HUES6 (cell line): ENCODE data around the gene KIF16B.
"Not testable (repeated sequence)": the region's sequence is repeated elsewhere in the genome, so short reads cannot be mapped to it uniquely, and the experiment has no call there.

Source experiments
- H3K27ac ChIP-seq: 2 replicates; pipeline ENCODE4 v1.7.0; 2013; ENCODE audit warnings: low read depth, mild to moderate bottlenecking, low read length, inconsistent platforms
- H3K27me3 ChIP-seq: 2 replicates; pipeline ENCODE4 v1.6.1; 2013; ENCODE audit warnings: low read length; ENCODE audit not compliant: control insufficient read depth, insufficient read depth
- H3K36me3 ChIP-seq: 2 replicates; pipeline ENCODE4 v1.6.1; 2013; ENCODE audit warnings: low read length; ENCODE audit not compliant: control insufficient read depth, insufficient read depth
- H3K4me1 ChIP-seq: 2 replicates; pipeline ENCODE4 v1.6.1; 2013; ENCODE audit warnings: low read length; ENCODE audit not compliant: control insufficient read depth, insufficient read depth
- H3K4me3 ChIP-seq: 2 replicates; pipeline ENCODE4 v1.5.1; 2013; ENCODE audit warnings: low read depth, low read length
- H3K9ac ChIP-seq: one replicate; pipeline ENCODE4 v1.6.1; 2013; ENCODE audit warnings: mild to moderate bottlenecking, low read length
- H3K9me3 ChIP-seq: 2 replicates; pipeline ENCODE4 v1.6.1; 2013; ENCODE audit warnings: low read depth, low read length; ENCODE audit not compliant: control insufficient read depth, insufficient read depth

The KIF16B gene

GRCh38 chr20:16271450-16271849, 301.8 kb downstream of the KIF16B start:
- H3K36me3 ChIP-seq = no peaks in the 10 kb centered on the region
- no peak overlapping the region for H3K4me3 ChIP-seq
- H3K4me1 ChIP-seq = no peaks in the 10 kb centered on the region
- no peak overlapping the region for H3K27ac ChIP-seq
- H3K27me3 ChIP-seq = no peaks in the 10 kb centered on the region
- no peak overlapping the region for H3K9ac ChIP-seq
- H3K9me3 ChIP-seq = peaks cover 2% of the 10 kb centered on the region

DNA sequence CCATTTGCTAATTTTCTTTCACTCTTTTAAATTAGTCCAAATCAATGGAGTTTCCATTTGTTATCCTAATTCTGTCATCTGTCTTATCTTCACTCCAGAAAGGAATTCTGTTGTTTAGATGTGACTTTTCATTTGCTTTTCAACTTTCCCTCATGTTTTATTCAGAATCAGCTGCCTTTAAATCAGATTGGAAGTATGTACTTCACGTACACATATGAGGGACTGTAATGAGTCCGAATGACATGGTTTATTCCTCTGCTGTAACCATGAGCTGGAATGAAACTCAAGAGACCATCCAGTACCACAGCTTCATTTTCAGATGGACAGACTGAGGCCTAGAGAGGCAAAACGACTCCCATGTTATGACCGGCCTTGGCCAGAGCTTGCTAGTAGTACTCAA, 302.3 kb downstream of the KIF16B start:
- Histone ChIP-seq H3K27me3 (no peaks in the 10 kb centered on the region), H3K9ac (no peak overlapping the region), H3K4me1 (no peaks in the 10 kb centered on the region), H3K27ac (no peak overlapping the region), H3K4me3 (no peak overlapping the region), H3K9me3 (peaks cover 7% of the 10 kb centered on the region), H3K36me3 (no peaks in the 10 kb centered on the region)

DNA sequence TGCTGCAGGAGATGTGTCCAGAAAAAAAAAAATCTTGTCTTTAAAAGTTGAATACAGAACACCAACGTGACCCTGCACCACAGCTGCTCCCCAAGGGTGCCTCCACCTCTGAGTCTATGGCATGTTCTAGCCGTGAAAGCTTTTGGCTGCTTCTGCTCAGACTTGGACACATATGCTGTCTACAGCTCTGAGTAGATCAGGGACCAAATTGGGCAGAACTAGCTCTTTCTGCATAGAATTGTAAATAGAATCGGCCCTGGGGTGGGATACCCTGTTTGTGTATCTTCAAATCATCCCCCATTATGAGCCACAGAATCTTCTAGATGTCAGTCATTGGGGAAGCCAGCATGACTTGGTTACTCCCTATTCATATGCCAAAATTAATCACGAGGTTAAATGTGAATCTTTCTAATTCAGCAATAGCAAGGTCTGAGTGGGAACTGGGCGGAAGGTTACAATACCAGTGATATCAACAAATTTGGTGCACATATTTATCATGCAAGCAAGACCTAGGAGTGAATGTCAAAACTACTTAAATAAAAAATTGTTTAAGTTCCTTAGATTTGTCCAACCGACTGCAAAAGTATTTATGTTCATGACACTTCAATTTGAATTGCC, 302.8 kb downstream of the KIF16B start:
- no peak overlapping the region for H3K4me3 ChIP-seq
- H3K9ac ChIP-seq = no peak overlapping the region
- H3K9me3 ChIP-seq = peaks cover 12% of the 10 kb centered on the region
- H3K36me3 ChIP-seq = no peaks in the 10 kb centered on the region
- H3K27ac ChIP-seq = no peak overlapping the region
- no peaks in the 10 kb centered on the region for H3K27me3 ChIP-seq
- no peaks in the 10 kb centered on the region for H3K4me1 ChIP-seq

DNA sequence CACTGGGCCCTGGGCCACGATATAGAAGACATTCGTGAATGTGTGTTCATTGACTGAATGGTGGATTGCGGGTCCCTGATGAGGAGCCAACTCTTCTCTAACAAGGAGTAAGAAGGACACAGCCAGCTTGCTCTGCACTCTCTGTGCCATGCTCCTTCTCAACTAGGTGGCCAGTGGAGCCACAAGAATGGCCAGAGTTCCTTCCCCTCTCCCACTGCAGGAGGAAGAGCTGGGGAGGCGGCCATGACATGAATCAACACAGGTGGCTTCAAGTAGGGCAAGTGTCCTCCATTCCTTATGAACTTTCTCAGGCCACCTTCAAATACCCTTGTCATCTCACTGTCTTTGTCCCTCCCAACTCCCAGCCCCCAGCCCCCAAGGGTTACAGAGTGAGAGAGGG, 305.7 kb downstream of the KIF16B start:
- Histone ChIP-seq H3K4me3 (no peak overlapping the region), H3K9me3 (peaks cover 12% of the 10 kb centered on the region), H3K4me1 (no peaks in the 10 kb centered on the region), H3K9ac (no peak overlapping the region), H3K27me3 (no peaks in the 10 kb centered on the region), H3K27ac (no peak overlapping the region), H3K36me3 (no peaks in the 10 kb centered on the region)

GRCh38 chr20:16265334-16265733, 307.9 kb downstream of the KIF16B start:
- no peaks in the 10 kb centered on the region for H3K4me1 ChIP-seq
- no peak overlapping the region for H3K9ac ChIP-seq
- no peaks in the 10 kb centered on the region for H3K36me3 ChIP-seq
- no peak overlapping the region for H3K4me3 ChIP-seq
- no peak overlapping the region for H3K27ac ChIP-seq
- no peaks in the 10 kb centered on the region for H3K27me3 ChIP-seq
- peaks cover 12% of the 10 kb centered on the region for H3K9me3 ChIP-seq

- peaks cover 12% of the 10 kb centered on the region for H3K9me3 ChIP-seq
- H3K4me3 ChIP-seq = no peak overlapping the region
- H3K27ac ChIP-seq = no peak overlapping the region
- no peaks in the 10 kb centered on the region for H3K36me3 ChIP-seq
- no peaks in the 10 kb centered on the region for H3K4me1 ChIP-seq
- no peak overlapping the region for H3K9ac ChIP-seq
- H3K27me3 ChIP-seq = no peaks in the 10 kb centered on the region
Observed at GRCh38 chr20:16263582-16263981, 309.7 kb downstream of the KIF16B start.

GRCh38 chr20:16262594-16262993, 310.7 kb downstream of the KIF16B start:
- no peaks in the 10 kb centered on the region for H3K4me1 ChIP-seq
- H3K27ac ChIP-seq = no peak overlapping the region
- no peak overlapping the region for H3K9ac ChIP-seq
- H3K9me3 ChIP-seq = peaks cover 12% of the 10 kb centered on the region
- no peaks in the 10 kb centered on the region for H3K36me3 ChIP-seq
- no peak overlapping the region for H3K4me3 ChIP-seq
- H3K27me3 ChIP-seq = no peaks in the 10 kb centered on the region

DNA sequence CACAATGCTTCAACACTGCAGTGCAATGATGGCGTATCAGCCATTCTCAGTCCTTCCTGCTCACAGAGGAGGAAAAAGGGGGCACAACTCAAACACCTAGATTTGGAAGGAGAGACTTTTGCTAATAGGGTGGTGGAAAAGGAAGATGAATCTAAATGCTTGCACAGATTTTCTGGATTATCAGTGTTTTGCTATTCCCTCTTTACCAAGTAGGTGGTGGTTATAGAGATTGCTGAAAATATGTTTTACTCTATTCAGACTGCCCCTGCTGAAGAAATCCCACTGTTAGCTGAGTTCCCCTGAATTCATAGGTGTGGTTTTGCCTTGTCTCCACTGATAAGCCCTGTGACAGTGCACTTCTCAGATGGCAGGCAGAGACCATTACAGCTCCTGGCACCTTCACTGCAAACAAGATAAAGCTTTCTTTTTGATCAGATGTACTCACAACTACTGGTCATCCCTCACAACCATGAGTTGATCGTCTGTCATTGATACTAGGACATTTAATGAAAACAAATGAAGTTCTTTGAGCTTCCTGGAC, 311.4 kb downstream of the KIF16B start:
- H3K27ac ChIP-seq = no peak overlapping the region

GRCh38 chr20:16260911-16261310, 312.3 kb downstream of the KIF16B start:
- Histone ChIP-seq H3K27me3 (no peaks in the 10 kb centered on the region), H3K36me3 (no peaks in the 10 kb centered on the region), H3K27ac (no peak overlapping the region), H3K4me3 (no peak overlapping the region), H3K4me1 (no peaks in the 10 kb centered on the region), H3K9me3 (peaks cover 5% of the 10 kb centered on the region), H3K9ac (no peak overlapping the region)

More for the DNA sequence above, 311.4 kb downstream of the KIF16B start:
- H3K27me3 ChIP-seq = no peaks in the 10 kb centered on the region
- H3K36me3 ChIP-seq = no peaks in the 10 kb centered on the region
- H3K4me1 ChIP-seq = no peaks in the 10 kb centered on the region
- no peak overlapping the region for H3K9ac ChIP-seq
- H3K9me3 ChIP-seq = peaks cover 12% of the 10 kb centered on the region
- H3K4me3 ChIP-seq = no peak overlapping the region

DNA sequence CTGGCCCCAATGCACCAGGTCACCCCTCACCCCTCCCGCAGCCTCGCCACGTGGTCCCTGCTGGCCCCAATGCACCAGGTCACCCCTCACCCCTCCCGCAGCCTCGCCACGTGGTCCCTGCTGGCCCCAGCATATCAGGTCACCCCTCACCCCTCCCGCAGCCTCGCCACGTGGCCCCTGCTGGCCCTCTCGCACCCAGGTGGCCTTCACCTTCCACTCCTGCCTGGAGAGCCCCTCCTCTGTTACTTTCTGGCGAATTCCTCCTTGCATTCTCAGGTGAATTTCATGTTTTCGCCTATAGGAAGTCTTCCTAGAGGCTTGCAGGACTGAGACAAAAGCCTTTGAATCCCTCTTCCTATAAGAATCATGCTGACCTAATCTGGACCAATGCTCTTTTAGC, 313.1 kb downstream of the KIF16B start:
- not testable (repeated sequence) for H3K4me3 ChIP-seq, H3K9ac ChIP-seq, H3K4me1 ChIP-seq, H3K9me3 ChIP-seq, H3K27me3 ChIP-seq, H3K27ac ChIP-seq, H3K36me3 ChIP-seq

DNA sequence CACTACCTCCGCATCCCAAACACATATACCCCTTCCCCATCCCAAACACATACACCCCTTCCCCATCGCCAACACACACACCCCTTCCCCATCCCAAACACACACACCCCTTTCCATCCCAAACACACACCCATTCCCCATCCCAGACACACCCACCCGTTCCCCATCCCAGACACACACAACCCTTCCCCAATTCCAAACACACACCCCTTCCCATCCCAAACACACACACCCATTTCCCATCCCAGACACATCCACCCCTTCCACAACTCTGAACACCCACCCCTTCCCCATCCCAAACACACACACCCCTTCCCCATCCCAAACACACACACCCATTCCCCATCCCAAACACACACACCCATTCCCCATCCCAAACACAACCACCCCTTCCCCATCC, 314.5 kb downstream of the KIF16B start:
- Histone ChIP-seq H3K27ac (no peak overlapping the region), H3K4me1 (no peaks in the 10 kb centered on the region), H3K9me3 (no peaks in the 10 kb centered on the region), H3K27me3 (no peaks in the 10 kb centered on the region), H3K9ac (no peak overlapping the region), H3K4me3 (no peak overlapping the region), H3K36me3 (no peaks in the 10 kb centered on the region)
